Measurements from ENCODE around the gene TUFT1.

DNA sequence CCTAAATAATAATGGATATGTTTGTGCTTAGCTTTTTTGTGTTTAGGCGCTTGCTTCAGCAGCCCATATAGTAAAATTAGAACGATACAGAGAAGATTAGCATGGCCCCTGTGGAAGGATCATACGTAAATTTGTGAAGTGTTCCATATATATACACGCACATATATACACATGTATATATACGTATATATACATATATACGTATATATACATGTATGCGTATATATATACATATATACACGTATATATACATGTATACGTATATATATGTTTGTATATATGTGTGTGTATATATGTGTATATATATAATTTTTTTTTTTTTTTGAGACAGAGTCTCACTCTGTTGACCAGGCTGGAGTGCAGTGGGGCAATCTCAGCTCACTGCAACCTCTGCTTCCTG lies 89.2 kb downstream of the TUFT1 start:
- TF ChIP-seq USF2 (IDR thresholded peaks at IDR 0.05; ENCODE audit: low read depth, low read length), result no peak
- TF ChIP-seq ELK1 (IDR thresholded peaks at IDR 0.05; ENCODE audit: borderline replicate concordance, low read depth, low read length), result no peak
- no peak for TF ChIP-seq CTCF (conservative IDR thresholded peaks at IDR 0.05; ENCODE audit: low read depth, low read length)
- TF ChIP-seq RFX5 (IDR thresholded peaks at IDR 0.05; ENCODE audit: low read depth, low read length), result no peak
